Measurements from ENCODE around the gene DNAH17. TPM values are rescaled to one million over a fixed set of nuclear protein-coding genes. Genes with fewer than 3 reads are reported as not detected.

The DNAH17 gene
- total and polyA plus RNA-seq, 2 donors (not counting 3 experiments of a cell fraction or from before 2014, with no cell fraction given): not detected

DNA sequence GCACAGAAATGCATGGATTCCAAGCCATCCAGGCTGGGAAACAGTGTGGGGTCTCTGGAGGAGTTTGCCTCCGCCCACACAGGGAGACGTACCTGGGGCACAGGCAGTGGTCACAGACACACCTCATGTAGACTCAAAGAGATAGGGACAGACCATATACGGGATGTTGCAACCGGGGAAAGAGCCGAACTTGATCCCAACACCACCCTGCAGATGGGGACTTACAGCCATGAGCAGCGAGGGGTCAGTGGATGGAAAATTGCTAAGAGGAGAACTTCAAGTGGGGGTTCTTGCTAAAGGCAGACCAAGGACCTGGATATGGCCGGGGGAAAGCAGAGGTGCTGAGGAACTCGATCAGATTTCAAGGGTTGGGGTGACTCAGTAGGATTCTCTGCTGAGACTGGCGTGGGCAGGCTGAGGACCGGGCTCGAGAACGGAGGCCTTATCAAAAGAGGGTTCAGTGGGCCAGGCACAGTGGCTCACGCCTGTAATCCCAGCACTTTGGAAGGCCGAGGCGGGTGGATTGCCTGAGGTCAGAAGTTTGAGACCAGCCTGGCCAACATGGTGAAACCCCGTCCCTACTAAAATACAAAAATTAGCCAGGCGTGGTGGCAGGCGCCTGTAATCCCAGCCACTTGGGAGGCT, 12.0 kb upstream of the DNAH17 start:
- FAIRE-seq: no peak

More for the DNA sequence above, 12.0 kb upstream of the DNAH17 start:
- Histone ChIP-seq H3K9ac (replicated peaks; ENCODE audit: extremely low read depth, insufficient read depth, low read length) (no peak overlapping the region), H3K9me3 (replicated peaks; ENCODE audit: control insufficient read depth, insufficient read depth, low read length) (no peaks in the 10 kb centered on the region), H3K4me3 (replicated peaks in 1 of 3; ENCODE audit: insufficient read depth in 1 of 3, low read depth in 1 of 3, low read length in 3 of 3) (no peak overlapping the region), H4K20me1 (replicated peaks; ENCODE audit: control insufficient read depth, extremely low read depth, insufficient read depth, low read length) (no peaks in the 10 kb centered on the region), H3K79me2 (ENCODE audit: control insufficient read depth, insufficient read depth, low read length) (no peaks in the 10 kb centered on the region), H3K27me3 (ENCODE audit: control insufficient read depth in 2 of 2, insufficient read depth in 2 of 2, low read length in 2 of 2) (peaks cover 0 to 5% of the 10 kb centered on the region in 2 experiments), H2AFZ (ENCODE audit: low read depth, low read length) (no peak overlapping the region), H3K9me1 (replicated peaks; ENCODE audit: control insufficient read depth, extremely low read depth, insufficient read depth, low read length) (no peaks in the 10 kb centered on the region), H3K4me2 (ENCODE audit: insufficient read depth, low read length) (no peak overlapping the region), H3K27ac (ENCODE audit: insufficient read depth, low read depth, low read length) (no peak overlapping the region), H3K36me3 (ENCODE audit: control insufficient read depth in 2 of 2, extremely low read depth in 1 of 2, insufficient read depth in 2 of 2, low read length in 2 of 2) (no peaks in the 10 kb centered on the region), H3K4me1 (ENCODE audit: control insufficient read depth, extremely low read depth, insufficient read depth, low read length) (peaks cover 15% of the 10 kb centered on the region)
- intact Hi-C loops (cut with micrococcal nuclease): no loop called here
- BruUV-seq (replicated peaks): no TSS peak
- TF ChIP-seq GATA2 (IDR thresholded peaks at IDR 0.05; ENCODE audit: insufficient read depth, insufficient read length, low read depth, low read length): no peak
- TF ChIP-seq MYC (IDR thresholded peaks at IDR 0.05; ENCODE audit: low read depth, low read length): no peak
- no peak for TF ChIP-seq JUN (IDR thresholded peaks at IDR 0.05; ENCODE audit: borderline replicate concordance, insufficient read depth, insufficient read length, low read depth)
- TF ChIP-seq EZH2 (IDR thresholded peaks at IDR 0.05; ENCODE audit: borderline replicate concordance, low read depth, low read length, severe bottlenecking): no peak
- no peak for TF ChIP-seq FOS (IDR thresholded peaks at IDR 0.05; ENCODE audit: borderline replicate concordance, insufficient read depth, low read length)
- no peak for TF ChIP-seq POLR2A (IDR thresholded peaks at IDR 0.05; ENCODE audit: low read depth, low read length)
- TF ChIP-seq, protein P1, sequence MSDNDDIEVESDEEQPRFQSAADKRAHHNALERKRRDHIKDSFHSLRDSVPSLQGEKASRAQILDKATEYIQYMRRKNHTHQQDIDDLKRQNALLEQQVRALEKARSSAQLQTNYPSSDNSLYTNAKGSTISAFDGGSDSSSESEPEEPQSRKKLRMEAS (IDR thresholded peaks at IDR 0.05; ENCODE audit: insufficient read depth, insufficient read length): no peak
- TF ChIP-seq POLR2AphosphoS5 (IDR thresholded peaks at IDR 0.05; ENCODE audit: insufficient read depth, low read depth, low read length): no peak
- TF ChIP-seq, protein P2, sequence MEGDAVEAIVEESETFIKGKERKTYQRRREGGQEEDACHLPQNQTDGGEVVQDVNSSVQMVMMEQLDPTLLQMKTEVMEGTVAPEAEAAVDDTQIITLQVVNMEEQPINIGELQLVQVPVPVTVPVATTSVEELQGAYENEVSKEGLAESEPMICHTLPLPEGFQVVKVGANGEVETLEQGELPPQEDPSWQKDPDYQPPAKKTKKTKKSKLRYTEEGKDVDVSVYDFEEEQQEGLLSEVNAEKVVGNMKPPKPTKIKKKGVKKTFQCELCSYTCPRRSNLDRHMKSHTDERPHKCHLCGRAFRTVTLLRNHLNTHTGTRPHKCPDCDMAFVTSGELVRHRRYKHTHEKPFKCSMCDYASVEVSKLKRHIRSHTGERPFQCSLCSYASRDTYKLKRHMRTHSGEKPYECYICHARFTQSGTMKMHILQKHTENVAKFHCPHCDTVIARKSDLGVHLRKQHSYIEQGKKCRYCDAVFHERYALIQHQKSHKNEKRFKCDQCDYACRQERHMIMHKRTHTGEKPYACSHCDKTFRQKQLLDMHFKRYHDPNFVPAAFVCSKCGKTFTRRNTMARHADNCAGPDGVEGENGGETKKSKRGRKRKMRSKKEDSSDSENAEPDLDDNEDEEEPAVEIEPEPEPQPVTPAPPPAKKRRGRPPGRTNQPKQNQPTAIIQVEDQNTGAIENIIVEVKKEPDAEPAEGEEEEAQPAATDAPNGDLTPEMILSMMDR (IDR thresholded peaks at IDR 0.05; ENCODE audit: extremely low read depth in 1 of 2, insufficient read depth in 1 of 2, low read depth in 1 of 2, low read length in 2 of 2): no peak
- CTCF ChIA-PET: no interaction called here
- dilution Hi-C loops (cut with MboI; ENCODE audit: extremely low pct_ligation_motif_present, low sequenced_read_pairs): no loop called here
- DNase-seq (ENCODE audit: low read depth, low spot score): no peak
- POLR2A ChIA-PET: no interaction called here

All from endothelial cell of umbilical vein (primary cell).